ENCODE measurements around the gene ITGB8.
A peak's percentile ranks its signal among the peaks of the same experiment; 100 is the strongest.

ITGB8 gene

GRCh38 chr7:20284771-20285143, 45.9 kb upstream of the ITGB8 start:
- TF ChIP-seq CTCF (conservative IDR thresholded peaks at IDR 0.05; ENCODE audit: low read depth, low read length), result no peak
- Histone ChIP-seq H3K9ac (peak overlapping the region; percentile 33; the same call in 1 of the 2 replicates), H3K79me2 (ENCODE audit: insufficient read depth, low read depth) (no peaks in the 10 kb centered on the region), H3K4me1 (ENCODE audit: low read depth, poor library complexity, severe bottlenecking) (peaks cover 94% of the 10 kb centered on the region), H3K27me3 (ENCODE audit: insufficient read depth, low read depth) (no peaks in the 10 kb centered on the region), H3K36me3 (ENCODE audit: insufficient read depth) (no peaks in the 10 kb centered on the region), H4K20me1 (ENCODE audit: insufficient read depth) (no peaks in the 10 kb centered on the region), H3K27ac (peak overlapping the region; percentile 79), H2AFZ (ENCODE audit: low read depth) (0 out of 2 replicates have a peak overlapping the region, but pooled peaks have one; percentile 0), H3K4me3 (IDR thresholded peaks at IDR 0.05; ENCODE audit: insufficient read depth, low read depth, low read length) (no peak overlapping the region), H3K4me2 (peak overlapping the region; percentile 89)

- no peak for TF ChIP-seq CTCF (conservative IDR thresholded peaks at IDR 0.05; ENCODE audit: low read depth, low read length)
- H3K36me3 ChIP-seq (ENCODE audit: insufficient read depth), result no peaks in the 10 kb centered on the region
- H3K27me3 ChIP-seq (ENCODE audit: insufficient read depth, low read depth), result no peaks in the 10 kb centered on the region
- peaks cover 89% of the 10 kb centered on the region for H3K4me1 ChIP-seq (ENCODE audit: low read depth, poor library complexity, severe bottlenecking)
- peak overlapping the region; percentile 9; the same call in 1 of the 2 replicates for H3K4me2 ChIP-seq
- H2AFZ ChIP-seq (ENCODE audit: low read depth), result no peak overlapping the region
- no peaks in the 10 kb centered on the region for H4K20me1 ChIP-seq (ENCODE audit: insufficient read depth)
- no peak overlapping the region for H3K4me3 ChIP-seq (IDR thresholded peaks at IDR 0.05; ENCODE audit: insufficient read depth, low read depth, low read length)
- no peaks in the 10 kb centered on the region for H3K79me2 ChIP-seq (ENCODE audit: insufficient read depth, low read depth)
- no peak overlapping the region for H3K27ac ChIP-seq
- no peak overlapping the region for H3K9ac ChIP-seq
These were observed 43.4 kb upstream of the ITGB8 start for GRCh38 chr7:20287317-20287716.

GRCh38 chr7:20288036-20288435, 42.7 kb upstream of the ITGB8 start:
- no peak overlapping the region for H3K27ac ChIP-seq
- no peak overlapping the region; the same call in 1 of the 2 replicates for H2AFZ ChIP-seq (ENCODE audit: low read depth)
- peaks cover 82% of the 10 kb centered on the region for H3K4me1 ChIP-seq (ENCODE audit: low read depth, poor library complexity, severe bottlenecking)

GRCh38 chr7:20290505-20291111, 40.1 kb upstream of the ITGB8 start:
- no peak for TF ChIP-seq CTCF (conservative IDR thresholded peaks at IDR 0.05; ENCODE audit: low read depth, low read length)
- H3K36me3 ChIP-seq (ENCODE audit: insufficient read depth), result no peaks in the 10 kb centered on the region
- H2AFZ ChIP-seq (ENCODE audit: low read depth), result peak overlapping the region; percentile 28; the same call in 1 of the 2 replicates

More at GRCh38 chr7:20288036-20288435, 42.7 kb upstream of the ITGB8 start:
- H3K4me3 ChIP-seq (IDR thresholded peaks at IDR 0.05; ENCODE audit: insufficient read depth, low read depth, low read length), result no peak overlapping the region
- no peaks in the 10 kb centered on the region for H4K20me1 ChIP-seq (ENCODE audit: insufficient read depth)
- H3K4me2 ChIP-seq, result peak overlapping the region; percentile 4; the same call in 1 of the 2 replicates
- H3K9ac ChIP-seq, result no peak overlapping the region
- TF ChIP-seq CTCF (conservative IDR thresholded peaks at IDR 0.05; ENCODE audit: low read depth, low read length), result no peak
- H3K27me3 ChIP-seq (ENCODE audit: insufficient read depth, low read depth), result no peaks in the 10 kb centered on the region
- H3K79me2 ChIP-seq (ENCODE audit: insufficient read depth, low read depth), result no peaks in the 10 kb centered on the region
- H3K36me3 ChIP-seq (ENCODE audit: insufficient read depth), result no peaks in the 10 kb centered on the region

More at GRCh38 chr7:20290505-20291111, 40.1 kb upstream of the ITGB8 start:
- Histone ChIP-seq H3K4me1 (ENCODE audit: low read depth, poor library complexity, severe bottlenecking) (peaks cover 57% of the 10 kb centered on the region), H3K27ac (peak overlapping the region; percentile 16; the same call in 1 of the 2 replicates), H3K27me3 (ENCODE audit: insufficient read depth, low read depth) (no peaks in the 10 kb centered on the region), H3K79me2 (ENCODE audit: insufficient read depth, low read depth) (no peaks in the 10 kb centered on the region), H3K9ac (no peak overlapping the region), H3K4me3 (IDR thresholded peaks at IDR 0.05; ENCODE audit: insufficient read depth, low read depth, low read length) (no peak overlapping the region), H3K4me2 (peak overlapping the region; percentile 71), H4K20me1 (ENCODE audit: insufficient read depth) (no peaks in the 10 kb centered on the region)

All from KMS-11 (cell line).